ENCODE measurements around the gene IKZF4.

The IKZF4 gene

DNA sequence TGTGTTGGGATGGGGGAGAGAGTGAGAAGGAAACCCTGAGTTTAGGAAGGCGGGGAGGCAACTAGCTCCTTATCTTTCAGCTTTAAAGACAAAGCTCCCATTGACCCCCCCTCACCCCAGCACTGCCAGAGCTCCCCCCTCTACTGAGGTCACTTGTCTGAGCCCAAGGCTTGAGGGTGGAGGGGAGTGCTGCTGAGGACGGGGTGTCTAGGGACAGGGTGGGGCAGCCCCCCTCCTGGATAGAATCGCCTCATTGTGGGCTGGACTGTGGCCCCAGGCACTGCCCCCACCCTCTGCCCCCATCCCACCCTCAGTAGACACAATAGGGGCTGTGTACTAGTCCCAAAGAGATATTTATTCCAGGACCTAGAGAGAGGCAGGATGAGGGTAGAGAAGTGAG lies 62.1 kb downstream of the IKZF4 start:
- DNase-seq (ENCODE audit: low read depth): no peak

GRCh38 chr12:56084958-56085543 lies 64.2 kb downstream of the IKZF4 start:
- DNase-seq (ENCODE audit: low read depth): no peak

DNA sequence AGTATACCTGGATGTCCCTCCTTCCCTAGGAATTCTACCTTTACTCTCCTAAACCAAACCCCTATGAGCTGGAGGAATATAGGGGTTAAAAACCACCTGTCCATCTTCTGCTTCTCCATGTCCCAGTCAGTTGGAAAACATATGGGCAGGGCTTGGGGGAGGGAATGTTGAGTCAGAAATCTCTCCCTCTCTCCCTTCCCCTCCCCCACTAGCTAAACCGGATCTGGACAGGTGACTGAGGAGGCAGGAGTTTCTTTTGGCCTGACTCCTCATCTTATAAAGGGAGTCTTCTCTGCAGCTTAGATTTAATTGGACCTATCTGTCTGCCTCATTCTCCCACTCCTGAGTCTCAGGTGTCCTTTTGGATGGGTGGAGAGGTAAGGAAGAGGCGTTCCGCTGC lies 65.3 kb downstream of the IKZF4 start:
- DNase-seq (ENCODE audit: low read depth): no peak

DNA sequence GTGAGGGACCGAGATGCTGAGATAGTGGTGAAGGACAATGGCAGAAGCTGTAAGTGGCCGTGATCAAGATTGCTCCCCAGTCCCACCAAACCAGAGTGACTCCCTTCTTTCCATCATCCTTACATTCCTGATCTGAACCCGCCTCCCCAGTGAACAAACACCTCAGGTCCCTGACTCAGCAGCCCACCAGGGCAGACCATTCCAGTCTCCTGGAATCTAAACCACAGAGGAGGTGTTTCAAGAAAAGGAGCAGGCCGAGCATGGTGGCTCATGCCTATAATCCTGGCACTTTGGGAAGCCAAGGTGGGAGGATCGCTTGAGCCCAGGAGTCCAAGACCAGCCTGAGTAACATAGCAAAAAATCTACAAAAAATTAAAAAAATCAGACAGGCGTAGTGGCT lies 65.8 kb downstream of the IKZF4 start:
- DNase-seq (ENCODE audit: low read depth): no peak

DNA sequence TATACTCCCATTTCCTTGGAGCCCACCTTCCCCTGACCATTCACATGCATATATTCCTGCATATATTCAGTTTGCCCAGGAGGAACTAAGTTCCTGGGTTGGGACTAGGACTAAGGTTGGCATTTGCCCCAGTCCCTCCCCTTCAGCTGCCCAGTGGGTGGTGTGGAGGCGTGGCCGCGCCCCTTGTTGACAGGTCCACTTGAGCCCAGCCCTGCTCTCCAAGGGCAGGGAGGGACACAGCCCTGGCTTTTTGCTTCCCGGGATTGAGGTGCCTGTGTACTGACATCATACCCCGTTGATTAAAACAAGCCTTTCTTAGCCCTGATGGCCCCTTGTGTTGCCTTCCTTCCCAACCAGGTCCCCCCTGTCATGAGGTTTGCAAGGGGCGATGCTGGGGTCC lies 66.4 kb downstream of the IKZF4 start:
- no peak for DNase-seq (ENCODE audit: low read depth)
